ENCODE data around the gene MADCAM1.

The MADCAM1 gene

GRCh38 chr19:488505-489417, 7.5 kb upstream of the MADCAM1 start:
- DNase-seq, result peak; percentile 57 to 80

GRCh38 chr19:489418-490196, 6.7 kb upstream of the MADCAM1 start:
- DNase-seq, result no peak

GRCh38 chr19:491146-491741, 5.0 kb upstream of the MADCAM1 start:
- DNase-seq, result no peak

GRCh38 chr19:492091-492531, 4.2 kb upstream of the MADCAM1 start:
- DNase-seq, result no peak

GRCh38 chr19:493391-494170, 2.7 kb upstream of the MADCAM1 start:
- no peak for DNase-seq

- DNase-seq, result no peak
Observed at GRCh38 chr19:494171-495080, 1.9 kb upstream of the MADCAM1 start.

- DNase-seq, result no peak
Observed at GRCh38 chr19:495081-495401, 1.2 kb upstream of the MADCAM1 start.

GRCh38 chr19:495402-496111, 729 bp upstream of the MADCAM1 start:
- no peak for DNase-seq

- DNase-seq, result no peak
Observed at GRCh38 chr19:496986-497385, 700 bp downstream of the MADCAM1 start.

GRCh38 chr19:497491-497868, 1.2 kb downstream of the MADCAM1 start:
- no peak for DNase-seq

GRCh38 chr19:497869-498510, 1.7 kb downstream of the MADCAM1 start:
- DNase-seq, result no peak

- DNase-seq, result no peak
Observed at GRCh38 chr19:498511-498891, 2.2 kb downstream of the MADCAM1 start.

GRCh38 chr19:498977-499623, 2.8 kb downstream of the MADCAM1 start:
- DNase-seq, result no peak

GRCh38 chr19:501646-502045, 5.4 kb downstream of the MADCAM1 start:
- DNase-seq, result no peak

GRCh38 chr19:504616-505015, 8.3 kb downstream of the MADCAM1 start:
- DNase-seq, result no peak

GRCh38 chr19:506404-507285, 10.4 kb downstream of the MADCAM1 start:
- DNase-seq, result peak; percentile 97

- DNase-seq, result peak in 1 of 2 donors; percentile 86
Observed at GRCh38 chr19:507286-508203, 11.3 kb downstream of the MADCAM1 start, which contains the start of gene TPGS1. Gene TPGS1, plus strand, starts transcription at chr19:507497. Its CDS starts 10 bp downstream, at chr19:507507.
